CD4-positive, alpha-beta T cell treated with Interferon gamma for 1 hour (primary cell): ENCODE data around the gene SNRK.

Source experiments
- DNase-seq: peaks from one replicate; pipeline ENCODE4 v3.0.0-alpha.2; 2020

The SNRK gene

DNA sequence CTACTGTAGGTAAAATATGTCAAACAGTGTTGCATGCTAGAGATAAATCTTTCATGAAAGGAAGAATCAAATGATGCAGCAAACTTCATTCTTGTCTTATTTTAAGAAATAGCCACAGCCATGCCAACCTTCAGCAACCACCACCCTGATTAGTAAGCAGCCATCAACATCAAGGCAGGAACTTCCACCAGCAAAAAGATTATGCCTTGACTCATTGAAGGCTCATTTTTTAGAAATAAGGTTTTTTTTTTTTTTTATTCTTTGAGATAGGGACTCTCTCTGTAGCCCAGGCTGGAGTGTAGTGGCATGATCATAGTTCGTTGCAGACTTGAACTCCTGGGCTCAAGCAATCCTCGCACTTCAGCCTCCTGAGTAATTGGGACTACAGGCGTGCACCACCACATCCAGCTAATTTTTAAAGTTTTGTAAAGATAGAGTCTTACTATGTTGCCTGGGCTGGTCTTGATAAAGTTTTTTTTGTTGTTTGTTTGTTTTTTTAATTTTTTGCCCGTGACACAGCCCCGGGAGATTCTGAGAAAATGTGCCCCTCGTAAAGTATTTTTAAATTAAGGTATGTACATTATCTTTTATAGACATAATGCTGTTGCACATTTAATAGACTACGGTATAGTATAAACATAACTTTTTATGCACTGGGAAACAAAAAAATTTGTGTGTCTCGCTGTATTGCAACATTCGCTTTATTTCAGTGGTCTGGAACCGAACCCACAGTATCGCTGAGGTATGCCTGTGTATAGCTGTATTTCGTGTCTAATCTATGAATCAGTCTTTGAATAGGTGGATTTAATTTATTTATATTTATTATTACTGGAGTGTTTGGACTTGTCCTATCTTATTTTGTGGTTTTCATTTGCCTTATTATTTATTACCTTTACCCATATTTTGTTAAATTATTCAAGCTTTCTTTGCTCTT is 23.3 kb downstream of the SNRK start:
- DNase-seq = no peak

- DNase-seq = no peak
Observed at GRCh38 chr3:43316783-43317460, 30.6 kb downstream of the SNRK start.

DNA sequence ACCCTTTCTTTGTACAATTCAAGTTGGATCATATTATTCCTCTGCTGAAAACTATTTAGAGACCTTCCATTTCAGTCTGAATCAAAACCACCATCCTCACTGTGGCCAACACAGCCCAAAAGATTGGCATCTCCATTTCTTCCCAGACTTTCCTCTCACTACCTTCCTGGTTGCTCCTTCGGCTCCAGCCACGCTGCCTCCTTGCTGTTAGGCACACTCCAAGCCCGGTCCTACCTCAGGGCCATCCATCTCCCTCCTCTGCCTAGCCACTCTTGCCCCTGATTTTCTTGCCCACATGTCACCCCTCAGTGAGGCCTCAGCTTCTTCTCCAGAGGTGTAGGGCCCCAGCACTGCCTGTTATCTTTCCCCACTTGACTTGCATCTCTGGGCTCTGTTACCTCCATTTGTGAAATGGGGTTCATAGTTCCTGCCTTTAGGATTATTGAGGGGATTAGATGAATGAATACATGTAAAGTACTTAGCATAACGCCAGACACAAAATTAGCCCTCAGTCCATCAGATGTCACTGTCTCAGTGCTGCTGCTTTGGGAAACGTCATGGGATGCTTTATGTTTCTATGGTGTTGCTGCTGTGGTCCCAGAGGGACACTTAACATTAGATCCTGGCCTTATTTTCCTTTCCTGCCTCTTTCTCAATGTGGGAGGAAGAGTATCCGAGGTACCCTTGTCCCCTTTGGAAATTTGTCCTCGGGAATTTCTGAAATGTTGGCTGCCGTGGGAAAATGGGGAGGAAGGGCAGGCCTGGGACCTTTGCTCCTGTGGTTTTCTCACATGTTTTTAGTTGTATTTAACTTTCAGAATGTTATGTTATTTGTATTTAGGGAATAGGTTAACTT is 31.3 kb downstream of the SNRK start:
- no peak for DNase-seq

GRCh38 chr3:43319376-43319775 is 33.0 kb downstream of the SNRK start:
- no peak for DNase-seq

- no peak for DNase-seq
Observed at GRCh38 chr3:43319794-43320193, 33.5 kb downstream of the SNRK start.

- DNase-seq = no peak
Observed at GRCh38 chr3:43320288-43320687, 33.9 kb downstream of the SNRK start.

DNA sequence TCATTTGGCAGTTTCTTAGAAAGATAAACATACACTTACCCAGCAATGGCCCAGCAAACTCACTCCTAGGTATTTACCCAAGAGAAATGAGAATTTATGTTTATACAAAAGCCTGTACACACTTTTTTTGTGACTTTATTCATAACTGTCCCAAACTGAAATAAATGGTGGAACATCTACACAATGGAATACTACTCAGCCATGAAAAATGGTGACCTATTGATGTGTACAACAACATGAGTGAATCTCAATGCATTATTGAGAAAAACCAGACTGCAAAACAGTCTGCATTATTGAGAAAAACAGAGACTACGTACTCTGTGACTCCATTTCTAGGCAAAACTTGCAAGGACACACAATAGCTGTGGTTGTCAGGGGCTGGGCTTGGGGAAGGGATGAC is 37.2 kb downstream of the SNRK start:
- no peak for DNase-seq

GRCh38 chr3:43326891-43327581 is 40.7 kb downstream of the SNRK start:
- no peak for DNase-seq

GRCh38 chr3:43327582-43327979 is 41.2 kb downstream of the SNRK start:
- no peak for DNase-seq

DNA sequence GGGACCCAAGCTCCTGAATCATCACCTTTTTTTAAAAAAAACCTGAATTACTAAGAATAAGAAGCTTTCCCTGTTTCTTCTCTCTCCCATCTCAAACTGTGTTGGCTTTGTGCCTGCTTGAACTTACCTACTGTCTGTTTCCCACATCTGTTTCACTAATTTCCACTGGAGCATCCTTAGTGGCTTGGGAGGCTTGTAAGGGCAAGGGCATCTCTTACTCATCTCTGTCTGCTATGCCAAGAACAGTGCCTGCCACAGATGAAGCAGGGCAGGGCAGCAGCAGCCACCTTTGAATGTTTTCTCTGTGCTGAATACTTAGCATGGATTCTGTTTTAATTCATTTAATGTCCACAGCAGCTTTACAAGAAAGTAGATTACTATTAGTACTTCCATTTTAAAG is 42.3 kb downstream of the SNRK start:
- DNase-seq = no peak

DNA sequence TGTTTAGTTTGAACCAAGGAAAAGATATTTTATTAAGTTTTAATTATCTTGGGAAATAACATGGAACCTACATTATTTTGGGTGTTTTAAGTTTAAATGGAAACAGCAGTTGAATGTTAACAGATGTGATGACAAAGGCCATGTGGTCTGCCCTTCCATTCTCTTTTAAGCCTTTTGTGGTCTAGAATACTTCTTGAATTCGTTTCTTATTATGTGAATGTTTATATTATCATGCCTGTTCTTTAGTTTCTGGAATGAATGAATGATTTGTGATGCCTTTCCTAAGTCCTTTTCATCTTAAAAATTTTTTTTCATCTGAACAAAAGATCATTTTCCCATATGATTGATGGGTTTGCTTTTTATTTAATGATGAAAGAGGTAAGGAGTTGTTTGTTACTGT is 44.6 kb downstream of the SNRK start:
- DNase-seq = no peak

DNA sequence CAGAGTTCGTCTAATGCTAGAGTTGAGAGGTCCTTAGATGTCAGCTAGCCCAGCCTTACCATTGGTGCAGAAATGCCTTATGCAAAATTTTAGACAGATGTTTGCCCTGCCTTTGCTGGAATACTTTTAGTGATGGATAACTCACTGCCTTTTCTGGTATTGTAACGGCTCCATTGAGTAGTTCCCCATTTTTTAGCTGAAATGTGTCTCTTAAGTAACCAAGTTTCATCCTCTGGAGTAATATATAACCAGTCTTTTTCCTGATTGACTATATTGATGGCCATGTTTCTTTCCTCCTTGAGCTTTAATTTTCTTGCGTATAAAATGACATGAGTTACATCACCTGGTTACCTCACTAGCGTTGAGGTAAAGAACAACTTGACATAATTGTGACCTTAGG is 45.0 kb downstream of the SNRK start:
- no peak for DNase-seq

DNA sequence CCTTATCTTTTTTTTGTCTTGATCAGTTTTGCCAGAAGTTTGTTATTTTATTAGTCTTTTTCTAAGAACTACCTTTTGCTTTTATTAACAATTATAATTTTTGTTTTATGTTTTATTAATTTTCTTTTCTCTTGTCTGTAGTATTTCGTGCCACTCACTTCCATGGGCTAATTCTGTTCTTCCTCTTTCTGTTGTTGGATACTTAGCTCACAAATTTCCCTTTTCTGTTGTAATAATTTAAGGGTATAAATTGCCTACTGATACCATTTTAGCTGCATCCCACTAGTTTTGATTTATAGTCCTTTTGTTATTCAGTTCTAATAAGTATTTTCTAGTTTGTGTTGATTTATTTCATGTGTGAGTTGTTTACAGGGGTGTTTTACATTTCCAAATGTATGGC is 48.6 kb downstream of the SNRK start:
- DNase-seq = no peak

DNA sequence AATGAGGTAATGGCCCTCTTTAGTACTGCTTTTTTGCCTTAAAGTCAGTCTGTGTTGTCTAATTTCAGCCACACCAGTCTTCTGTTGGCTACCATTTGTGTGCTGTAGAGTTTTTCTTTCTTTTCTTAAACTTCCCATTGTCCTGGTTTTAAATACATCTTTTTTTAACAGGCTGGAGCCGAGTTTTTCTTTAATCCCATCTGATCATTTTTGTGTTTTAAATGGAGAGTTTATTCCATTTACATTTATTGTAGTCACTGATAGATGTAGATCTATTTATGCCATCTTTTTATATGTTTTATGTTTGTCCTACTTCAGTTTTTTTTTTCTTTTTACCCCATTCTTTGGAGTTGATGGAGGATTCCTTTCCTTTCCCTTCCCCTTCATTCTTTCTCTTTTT is 49.5 kb downstream of the SNRK start:
- DNase-seq = no peak

DNA sequence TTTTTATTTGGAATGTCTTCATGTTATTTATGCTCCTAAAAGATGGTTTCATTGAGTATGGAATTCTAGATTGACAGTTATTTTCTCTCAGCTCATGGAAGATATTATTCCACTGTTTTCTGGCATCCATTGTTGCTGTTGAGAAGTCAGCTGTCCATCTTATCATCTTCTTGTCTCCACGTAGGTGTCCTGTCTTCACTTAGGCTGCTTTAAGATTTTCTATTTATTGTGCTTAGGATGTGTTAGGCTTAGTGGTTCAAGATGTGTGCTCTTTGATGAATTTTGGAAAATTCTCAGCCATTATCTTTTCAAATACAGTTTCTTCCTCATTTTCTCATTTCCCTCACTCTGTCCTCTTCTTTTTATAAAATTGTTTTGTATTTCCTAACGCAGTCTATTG is 52.0 kb downstream of the SNRK start:
- DNase-seq = no peak

GRCh38 chr3:43340403-43340802 is 54.1 kb downstream of the SNRK start:
- DNase-seq = no peak

- DNase-seq = no peak
Observed at GRCh38 chr3:43341788-43342187, 55.4 kb downstream of the SNRK start.

DNA sequence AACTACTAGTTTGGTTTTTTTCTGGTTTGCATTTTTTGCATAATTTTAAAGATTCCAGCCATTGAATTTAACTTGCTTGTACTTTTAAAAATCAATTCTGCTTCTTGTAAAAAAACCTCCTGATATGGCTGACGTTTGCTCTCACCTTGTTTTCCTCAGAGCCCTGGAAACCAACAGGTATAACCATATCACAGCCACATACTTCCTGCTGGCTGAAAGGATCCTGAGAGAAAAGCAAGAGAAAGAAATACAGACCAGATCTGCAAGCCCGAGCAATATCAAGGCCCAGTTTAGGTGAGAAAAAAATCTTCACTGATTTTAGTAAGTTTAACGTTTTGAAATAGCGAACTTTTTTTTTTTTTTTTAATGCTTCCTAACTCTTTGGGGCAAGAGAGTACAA is 56.8 kb downstream of the SNRK start:
- DNase-seq = no peak

DNA sequence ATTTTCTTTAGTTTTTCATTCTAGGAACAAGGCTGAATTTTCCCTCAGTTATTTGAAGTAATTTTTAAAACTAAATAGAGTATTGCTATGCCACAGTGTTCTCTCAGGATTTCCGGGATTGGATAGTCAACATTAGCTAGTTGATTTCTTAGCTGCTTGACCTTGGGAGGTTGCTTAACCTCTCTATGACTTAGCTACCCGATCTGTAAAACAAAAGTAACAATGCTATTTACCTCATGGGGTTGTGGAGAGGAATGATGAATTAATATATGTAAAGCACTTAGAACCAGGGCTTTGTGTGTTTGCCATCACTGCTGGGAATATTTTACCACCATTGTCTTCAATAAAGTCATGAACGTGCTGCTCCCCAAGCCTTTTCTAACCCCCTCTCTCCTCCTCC is 57.5 kb downstream of the SNRK start:
- no peak for DNase-seq

GRCh38 chr3:43344520-43344919 is 58.2 kb downstream of the SNRK start:
- no peak for DNase-seq

DNA sequence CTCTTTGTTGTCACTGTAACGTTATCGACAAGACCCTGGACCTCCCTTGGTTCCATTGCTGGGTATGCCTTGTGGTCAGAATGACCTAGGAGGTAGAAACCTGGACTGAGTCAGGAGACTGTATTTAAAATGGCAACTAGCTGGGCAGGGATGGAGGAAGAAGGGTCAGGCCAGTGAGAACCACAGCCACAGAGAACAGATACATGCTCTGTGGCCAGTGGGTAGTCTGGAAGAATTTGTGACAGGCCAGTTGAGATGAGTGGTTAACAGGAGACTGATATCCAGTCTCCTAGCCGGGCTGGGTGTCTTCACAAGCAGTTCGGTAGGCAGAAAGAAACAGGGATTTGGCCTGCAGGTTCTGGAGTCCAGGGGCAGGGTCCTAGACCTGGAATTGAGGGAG is 58.9 kb downstream of the SNRK start:
- no peak for DNase-seq

GRCh38 chr3:43345877-43346276 is 59.5 kb downstream of the SNRK start:
- DNase-seq = no peak
